HepG2 (cell line): Measurements from ENCODE around the gene RBM28.

Experiments used
- NR2F2 ChIP-seq: IDR thresholded peaks from 2 replicates; pipeline ENCODE4 v1.6.1; 2012; ENCODE audit warnings: low read depth, inconsistent platforms, borderline replicate concordance
- ZNF558 ChIP-seq: sonication (generic); formaldehyde crosslinking; IDR thresholded peaks from 2 replicates; pipeline ENCODE4 v1.9.0; 2022; ENCODE audit warnings: mild to moderate bottlenecking, missing genetic modification reagents, borderline replicate concordance
- ZZZ3 ChIP-seq: sonication (generic); formaldehyde crosslinking; IDR thresholded peaks from 2 replicates; pipeline ENCODE4 v1.4.0; 2020; ENCODE audit warnings: missing genetic modification reagents, mild to moderate bottlenecking, borderline replicate concordance
- TF ChIP-seq, protein P1 (sequence below): IDR thresholded peaks from 2 replicates; pipeline ENCODE4 v1.6.1; 2016; ENCODE audit warnings: missing compliant biosample characterization, missing genetic modification reagents, borderline replicate concordance
- TF ChIP-seq, protein P2 (sequence below): sonication (generic); formaldehyde crosslinking; IDR thresholded peaks from 2 replicates; pipeline ENCODE4 v1.5.0; 2020; ENCODE audit warnings: mild to moderate bottlenecking, missing genetic modification reagents
- TF ChIP-seq, protein P3 (sequence below), 2 experiments: IDR thresholded peaks; 2 replicates each; pipeline ENCODE4 v1.6.1; 2011 to 2012; ENCODE audit warnings: low read length in 2 of 2, borderline replicate concordance in 1 of 2, low read depth in 1 of 2, mild to moderate bottlenecking in 1 of 2, moderate library complexity in 1 of 2

DNA sequence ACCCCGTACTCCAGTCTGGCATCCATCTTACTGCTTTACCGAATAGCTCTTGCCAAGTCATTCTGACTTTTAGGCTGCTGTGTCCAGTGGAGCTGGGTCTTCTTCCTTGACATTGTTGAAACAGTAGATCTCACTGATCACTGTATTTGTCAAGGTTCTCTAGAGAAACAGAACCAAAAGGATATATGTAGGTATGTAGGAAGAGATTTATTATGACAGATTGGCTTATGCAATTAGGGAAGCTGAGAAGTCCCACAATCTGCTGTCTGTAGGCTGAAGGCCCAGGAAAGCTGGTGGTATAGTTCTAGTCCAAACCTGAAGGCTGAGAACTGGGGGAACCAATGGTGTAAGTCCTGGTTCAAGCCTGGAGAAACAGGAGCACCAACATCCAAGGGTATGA is 29.9 kb upstream of the RBM28 start:
- TF ChIP-seq ZNF558 (CRISPR knock-in tag) (no peak), NR2F2 (no peak), ZZZ3 (no peak)
- TF ChIP-seq, protein P1, sequence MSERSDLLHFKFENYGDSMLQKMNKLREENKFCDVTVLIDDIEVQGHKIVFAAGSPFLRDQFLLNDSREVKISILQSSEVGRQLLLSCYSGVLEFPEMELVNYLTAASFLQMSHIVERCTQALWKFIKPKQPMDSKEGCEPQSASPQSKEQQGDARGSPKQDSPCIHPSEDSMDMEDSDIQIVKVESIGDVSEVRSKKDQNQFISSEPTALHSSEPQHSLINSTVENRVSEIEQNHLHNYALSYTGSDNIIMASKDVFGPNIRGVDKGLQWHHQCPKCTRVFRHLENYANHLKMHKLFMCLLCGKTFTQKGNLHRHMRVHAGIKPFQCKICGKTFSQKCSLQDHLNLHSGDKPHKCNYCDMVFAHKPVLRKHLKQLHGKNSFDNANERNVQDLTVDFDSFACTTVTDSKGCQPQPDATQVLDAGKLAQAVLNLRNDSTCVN (CRISPR knock-in tag) = no peak
- TF ChIP-seq, protein P2, sequence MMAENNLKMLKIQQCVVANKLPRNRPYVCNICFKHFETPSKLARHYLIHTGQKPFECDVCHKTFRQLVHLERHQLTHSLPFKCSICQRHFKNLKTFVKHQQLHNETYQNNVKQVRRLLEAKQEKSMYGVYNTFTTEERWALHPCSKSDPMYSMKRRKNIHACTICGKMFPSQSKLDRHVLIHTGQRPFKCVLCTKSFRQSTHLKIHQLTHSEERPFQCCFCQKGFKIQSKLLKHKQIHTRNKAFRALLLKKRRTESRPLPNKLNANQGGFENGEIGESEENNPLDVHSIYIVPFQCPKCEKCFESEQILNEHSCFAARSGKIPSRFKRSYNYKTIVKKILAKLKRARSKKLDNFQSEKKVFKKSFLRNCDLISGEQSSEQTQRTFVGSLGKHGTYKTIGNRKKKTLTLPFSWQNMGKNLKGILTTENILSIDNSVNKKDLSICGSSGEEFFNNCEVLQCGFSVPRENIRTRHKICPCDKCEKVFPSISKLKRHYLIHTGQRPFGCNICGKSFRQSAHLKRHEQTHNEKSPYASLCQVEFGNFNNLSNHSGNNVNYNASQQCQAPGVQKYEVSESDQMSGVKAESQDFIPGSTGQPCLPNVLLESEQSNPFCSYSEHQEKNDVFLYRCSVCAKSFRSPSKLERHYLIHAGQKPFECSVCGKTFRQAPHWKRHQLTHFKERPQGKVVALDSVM (CRISPR knock-in tag) = no peak
- TF ChIP-seq, protein P3, sequence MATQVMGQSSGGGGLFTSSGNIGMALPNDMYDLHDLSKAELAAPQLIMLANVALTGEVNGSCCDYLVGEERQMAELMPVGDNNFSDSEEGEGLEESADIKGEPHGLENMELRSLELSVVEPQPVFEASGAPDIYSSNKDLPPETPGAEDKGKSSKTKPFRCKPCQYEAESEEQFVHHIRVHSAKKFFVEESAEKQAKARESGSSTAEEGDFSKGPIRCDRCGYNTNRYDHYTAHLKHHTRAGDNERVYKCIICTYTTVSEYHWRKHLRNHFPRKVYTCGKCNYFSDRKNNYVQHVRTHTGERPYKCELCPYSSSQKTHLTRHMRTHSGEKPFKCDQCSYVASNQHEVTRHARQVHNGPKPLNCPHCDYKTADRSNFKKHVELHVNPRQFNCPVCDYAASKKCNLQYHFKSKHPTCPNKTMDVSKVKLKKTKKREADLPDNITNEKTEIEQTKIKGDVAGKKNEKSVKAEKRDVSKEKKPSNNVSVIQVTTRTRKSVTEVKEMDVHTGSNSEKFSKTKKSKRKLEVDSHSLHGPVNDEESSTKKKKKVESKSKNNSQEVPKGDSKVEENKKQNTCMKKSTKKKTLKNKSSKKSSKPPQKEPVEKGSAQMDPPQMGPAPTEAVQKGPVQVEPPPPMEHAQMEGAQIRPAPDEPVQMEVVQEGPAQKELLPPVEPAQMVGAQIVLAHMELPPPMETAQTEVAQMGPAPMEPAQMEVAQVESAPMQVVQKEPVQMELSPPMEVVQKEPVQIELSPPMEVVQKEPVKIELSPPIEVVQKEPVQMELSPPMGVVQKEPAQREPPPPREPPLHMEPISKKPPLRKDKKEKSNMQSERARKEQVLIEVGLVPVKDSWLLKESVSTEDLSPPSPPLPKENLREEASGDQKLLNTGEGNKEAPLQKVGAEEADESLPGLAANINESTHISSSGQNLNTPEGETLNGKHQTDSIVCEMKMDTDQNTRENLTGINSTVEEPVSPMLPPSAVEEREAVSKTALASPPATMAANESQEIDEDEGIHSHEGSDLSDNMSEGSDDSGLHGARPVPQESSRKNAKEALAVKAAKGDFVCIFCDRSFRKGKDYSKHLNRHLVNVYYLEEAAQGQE (IDR thresholded peaks at IDR 0.05; ENCODE audit: borderline replicate concordance in 1 of 2, low read depth in 1 of 2, low read length in 2 of 2) = no peak
